Measurements from ENCODE around the gene FCAMR. TPM values are rescaled to one million over a fixed set of nuclear protein-coding genes. Genes with fewer than 3 reads are reported as not detected.
A peak's percentile ranks its signal among the peaks of the same experiment; 100 is the strongest.

FCAMR gene
- total RNA-seq, 1 donor from 2014 or later = not detected

DNA sequence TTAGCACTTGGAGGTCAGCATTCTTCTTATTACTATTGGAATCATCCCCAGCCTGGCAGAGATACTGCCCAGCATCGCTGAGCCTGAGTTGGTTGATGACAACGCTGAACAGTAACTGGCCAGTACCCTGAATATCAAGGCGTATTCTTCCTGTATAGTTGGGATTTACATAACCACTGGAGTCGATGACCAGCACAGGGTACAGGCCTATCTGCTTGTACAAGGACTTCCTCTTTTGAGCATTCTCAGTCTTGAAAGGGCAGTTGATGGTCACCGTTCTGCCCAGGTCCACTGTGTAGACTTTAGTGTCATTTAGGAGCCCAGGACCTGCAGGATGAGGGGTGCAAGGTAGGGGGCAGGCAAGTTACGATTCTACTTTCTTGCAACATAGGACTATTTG lies 32.8 kb downstream of the FCAMR start:
- Histone ChIP-seq H3K4me2 (ENCODE audit: low read length) (no peak overlapping the region), H3K27me3 (ENCODE audit: insufficient read depth, low read length) (peaks cover 5% of the 10 kb centered on the region), H2AFZ (ENCODE audit: low read depth, low read length) (no peak overlapping the region), H3K79me2 (ENCODE audit: insufficient read depth, low read length) (no peaks in the 10 kb centered on the region), H3K9me3 (ENCODE audit: insufficient read depth, low read depth, low read length) (no peaks in the 10 kb centered on the region), H4K20me1 (ENCODE audit: insufficient read depth, low read length) (no peaks in the 10 kb centered on the region), H3K27ac (ENCODE audit: low read depth, low read length) (no peak overlapping the region), H3K36me3 (ENCODE audit: insufficient read depth, low read length) (no peaks in the 10 kb centered on the region), H3K4me1 (ENCODE audit: insufficient read depth, low read length) (no peaks in the 10 kb centered on the region), H3K9ac (ENCODE audit: low read length) (no peak overlapping the region), H3K4me3 (ENCODE audit: insufficient read depth, low read depth, low read length) (no peak overlapping the region)
- no peaks in the 10 kb centered on the region for H3K4me1 Mint-ChIP-seq (ENCODE audit: low read depth, unreplicated experiment)
- DNase-seq (ENCODE audit: low read depth) (no peak), FAIRE-seq (no peak)
- H3K9me3 Mint-ChIP-seq (ENCODE audit: unreplicated experiment) = no peaks in the 10 kb centered on the region
- peaks cover 36% of the 10 kb centered on the region for H3K27me3 Mint-ChIP-seq (ENCODE audit: low read depth, unreplicated experiment)
- TF ChIP-seq EZH2 (IDR thresholded peaks at IDR 0.05; ENCODE audit: insufficient read depth, low read length) (no peak), CTCF (IDR thresholded peaks at IDR 0.05; ENCODE audit: insufficient read depth, low read depth, low read length) (no peak)
- no peak overlapping the region for H3K4me3 Mint-ChIP-seq (ENCODE audit: unreplicated experiment)
- H3K27ac Mint-ChIP-seq (ENCODE audit: unreplicated experiment) = no peak overlapping the region
- no peaks in the 10 kb centered on the region for H3K36me3 Mint-ChIP-seq (ENCODE audit: low read depth, unreplicated experiment)

- Histone ChIP-seq H3K79me2 (ENCODE audit: insufficient read depth, low read length) (no peaks in the 10 kb centered on the region), H2AFZ (ENCODE audit: low read depth, low read length) (no peak overlapping the region), H3K4me1 (ENCODE audit: insufficient read depth, low read length) (no peaks in the 10 kb centered on the region), H3K4me2 (ENCODE audit: low read length) (no peak overlapping the region), H3K9me3 (ENCODE audit: insufficient read depth, low read depth, low read length) (no peaks in the 10 kb centered on the region), H3K9ac (ENCODE audit: low read length) (no peak overlapping the region), H4K20me1 (ENCODE audit: insufficient read depth, low read length) (no peaks in the 10 kb centered on the region), H3K4me3 (ENCODE audit: insufficient read depth, low read depth, low read length) (no peak overlapping the region), H3K27me3 (ENCODE audit: insufficient read depth, low read length) (peaks cover 2% of the 10 kb centered on the region), H3K27ac (ENCODE audit: low read depth, low read length) (no peak overlapping the region), H3K36me3 (ENCODE audit: insufficient read depth, low read length) (no peaks in the 10 kb centered on the region)
- no peaks in the 10 kb centered on the region for H3K4me1 Mint-ChIP-seq (ENCODE audit: low read depth, unreplicated experiment)
- peaks cover 22% of the 10 kb centered on the region for H3K27me3 Mint-ChIP-seq (ENCODE audit: low read depth, unreplicated experiment)
- no peaks in the 10 kb centered on the region for H3K36me3 Mint-ChIP-seq (ENCODE audit: low read depth, unreplicated experiment)
- no peak overlapping the region for H3K4me3 Mint-ChIP-seq (ENCODE audit: unreplicated experiment)
- DNase-seq (ENCODE audit: low read depth) (no peak), FAIRE-seq (no peak)
- H3K27ac Mint-ChIP-seq (ENCODE audit: unreplicated experiment) = no peak overlapping the region
- TF ChIP-seq CTCF (IDR thresholded peaks at IDR 0.05; ENCODE audit: insufficient read depth, low read depth, low read length) (peak; percentile 24), EZH2 (IDR thresholded peaks at IDR 0.05; ENCODE audit: insufficient read depth, low read length) (no peak)
- H3K9me3 Mint-ChIP-seq (ENCODE audit: unreplicated experiment) = peaks cover under 1% of the 10 kb centered on the region
Observed at GRCh38 chr1:206935491-206936067, 34.7 kb downstream of the FCAMR start.

DNA sequence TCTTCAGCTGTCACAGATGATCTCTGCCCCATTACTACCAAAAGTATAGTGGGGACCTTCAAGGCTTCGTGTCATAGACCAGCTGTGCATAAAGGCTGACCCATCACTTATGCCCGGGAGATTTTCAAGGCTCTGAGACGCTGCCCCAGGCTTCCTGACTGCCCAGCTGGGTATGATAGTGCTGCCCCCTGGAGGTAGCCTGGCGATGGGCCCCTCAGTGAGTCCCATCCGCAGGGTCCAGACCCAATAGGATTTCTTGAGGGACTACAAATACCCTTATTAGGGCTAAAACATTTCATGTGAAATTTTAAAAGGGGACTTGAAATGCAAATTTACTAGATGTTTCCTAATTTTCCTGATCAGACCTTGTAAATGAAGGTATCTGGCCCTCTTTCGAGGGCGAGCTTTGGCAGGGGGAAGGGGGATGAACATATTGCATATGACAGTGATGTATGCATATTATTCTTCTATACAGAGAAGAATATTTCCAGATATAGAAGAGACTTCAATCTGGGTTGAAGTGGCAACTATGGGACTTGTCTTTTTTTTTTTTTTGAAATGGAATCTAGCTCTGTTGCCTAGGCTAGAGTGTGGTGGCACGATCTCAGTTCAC lies 36.8 kb downstream of the FCAMR start:
- Histone ChIP-seq H3K27ac (ENCODE audit: low read depth, low read length) (no peak overlapping the region), H3K27me3 (ENCODE audit: insufficient read depth, low read length) (peaks cover 2% of the 10 kb centered on the region), H3K9me3 (ENCODE audit: insufficient read depth, low read depth, low read length) (no peaks in the 10 kb centered on the region), H3K4me1 (ENCODE audit: insufficient read depth, low read length) (no peaks in the 10 kb centered on the region), H3K9ac (ENCODE audit: low read length) (no peak overlapping the region), H2AFZ (ENCODE audit: low read depth, low read length) (no peak overlapping the region), H3K4me2 (ENCODE audit: low read length) (no peak overlapping the region), H3K4me3 (ENCODE audit: insufficient read depth, low read depth, low read length) (no peak overlapping the region), H3K36me3 (ENCODE audit: insufficient read depth, low read length) (no peaks in the 10 kb centered on the region), H3K79me2 (ENCODE audit: insufficient read depth, low read length) (no peaks in the 10 kb centered on the region), H4K20me1 (ENCODE audit: insufficient read depth, low read length) (no peaks in the 10 kb centered on the region)
- Mint-ChIP-seq H3K27ac (ENCODE audit: unreplicated experiment) (no peak overlapping the region), H3K4me1 (ENCODE audit: low read depth, unreplicated experiment) (no peaks in the 10 kb centered on the region), H3K36me3 (ENCODE audit: low read depth, unreplicated experiment) (no peaks in the 10 kb centered on the region), H3K9me3 (ENCODE audit: unreplicated experiment) (peaks cover 2% of the 10 kb centered on the region), H3K27me3 (ENCODE audit: low read depth, unreplicated experiment) (peaks cover 25% of the 10 kb centered on the region), H3K4me3 (ENCODE audit: unreplicated experiment) (no peak overlapping the region)
- no peak for TF ChIP-seq EZH2 (IDR thresholded peaks at IDR 0.05; ENCODE audit: insufficient read depth, low read length)
- peak; percentile 13 for TF ChIP-seq CTCF (IDR thresholded peaks at IDR 0.05; ENCODE audit: insufficient read depth, low read depth, low read length)
- no peak for DNase-seq (ENCODE audit: low read depth)
- no peak for FAIRE-seq

Data from astrocyte (in vitro differentiated cells and primary cell).